ENCODE data around the gene ALG8. TPM values are rescaled to one million over a fixed set of nuclear protein-coding genes. Genes with fewer than 3 reads are reported as not detected.
"Not testable (repeated sequence)": the region's sequence is repeated elsewhere in the genome, so short reads cannot be mapped to it uniquely, and the experiment has no call there.

Gene ALG8
- polyA plus RNA-seq, 4 donors = 10.0 to 39.0 (median 19.6) TPM

DNA sequence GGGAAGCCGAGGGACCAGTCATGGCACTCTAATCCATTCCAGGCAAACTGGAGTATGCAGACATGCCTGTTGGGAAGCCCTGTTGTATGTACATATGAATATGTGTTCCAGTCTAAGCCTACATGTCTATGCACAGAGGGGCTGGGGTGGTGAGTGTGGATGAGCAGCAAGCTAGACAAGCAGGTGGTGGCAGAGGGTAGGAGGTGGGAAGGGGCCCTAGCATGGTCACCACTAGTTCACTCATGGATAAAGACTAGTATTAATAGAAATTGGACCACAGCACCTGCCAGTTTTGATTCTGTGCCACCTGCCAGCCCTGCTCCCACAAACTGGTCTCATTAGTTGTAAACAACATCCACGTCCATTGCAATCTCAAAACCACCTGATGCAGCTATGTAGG, 74.2 kb downstream of the ALG8 start:
- no peaks in the 10 kb centered on the region for H3K4me1 ChIP-seq (ENCODE audit: control insufficient read depth in 3 of 3, insufficient read depth in 2 of 3, low read depth in 1 of 3, low read length in 2 of 3)
- 66 to 78% (median 77%) methylated on average over 2 of the region's 2 CpGs for WGBS, 3 donors
- H3K4me3 ChIP-seq (ENCODE audit: low read depth in 1 of 3, low read length in 3 of 3) = no peak overlapping the region
- H3K36me3 ChIP-seq (ENCODE audit: control insufficient read depth in 3 of 3, insufficient read depth in 2 of 3, low read depth in 1 of 3, low read length in 3 of 3) = peaks cover 0 to 29% (median 2%) of the 10 kb centered on the region in 3 donors
- H3K27ac ChIP-seq (ENCODE audit: low read depth in 1 of 3, low read length in 2 of 3) = no peak overlapping the region
- H3K9me3 ChIP-seq (ENCODE audit: control insufficient read depth in 2 of 2, insufficient read depth in 1 of 2, low read depth in 1 of 2, low read length in 1 of 2) = no peaks in the 10 kb centered on the region
- FAIRE-seq (no peak), DNase-seq (no peak)
- H3K27me3 ChIP-seq (ENCODE audit: control insufficient read depth in 3 of 3, insufficient read depth in 3 of 3, low read length in 3 of 3) = no peaks in the 10 kb centered on the region

DNA sequence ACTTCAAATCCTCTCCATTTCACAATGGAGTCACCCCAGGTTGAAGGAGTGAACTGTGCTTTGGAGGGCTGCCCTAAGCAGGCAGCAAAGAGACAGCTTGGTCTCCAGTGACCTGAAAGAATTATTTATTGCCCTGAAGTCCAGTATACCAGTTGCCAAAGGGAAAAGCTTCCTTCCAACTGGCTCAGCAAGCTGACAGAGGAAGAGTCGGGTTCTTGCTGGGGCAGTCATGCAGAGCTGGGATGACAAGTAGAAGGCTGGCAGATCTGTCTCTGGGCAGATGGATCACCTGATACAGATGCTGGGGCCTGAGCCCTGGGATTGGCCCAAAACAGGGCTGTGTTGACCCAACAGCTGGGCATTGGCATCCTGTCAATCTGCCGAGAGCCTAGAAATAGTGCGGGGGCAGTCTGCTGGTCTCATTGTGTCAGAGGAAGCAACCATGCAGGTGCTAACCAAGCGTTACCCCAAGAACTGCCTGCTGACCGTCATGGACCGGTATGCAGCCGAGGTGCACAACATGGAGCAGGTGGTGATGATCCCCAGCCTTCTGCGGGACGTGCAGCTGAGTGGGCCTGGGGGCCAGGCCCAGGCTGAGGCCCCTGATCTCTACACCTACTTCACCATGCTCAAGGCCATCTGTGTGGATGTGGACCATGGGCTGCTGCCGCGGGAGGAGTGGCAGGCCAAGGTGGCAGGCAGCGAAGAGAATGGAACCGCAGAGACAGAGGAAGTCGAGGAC, 75.8 kb downstream of the ALG8 start, which contains the start of gene THRSP:
Gene THRSP, plus strand, starts transcription at position 422 of the 742 bp plus-strand sequence. Its CDS starts 21 bp downstream, at position 443.
- Histone ChIP-seq H3K27me3 (ENCODE audit: control insufficient read depth in 3 of 3, insufficient read depth in 3 of 3, low read length in 3 of 3) (no peaks in the 10 kb centered on the region), H3K4me3 (ENCODE audit: low read depth in 1 of 3, low read length in 3 of 3) (no peak within 1 kb of the TSS), H3K36me3 (ENCODE audit: control insufficient read depth in 3 of 3, insufficient read depth in 2 of 3, low read depth in 1 of 3, low read length in 3 of 3) (peaks cover 0 to 22% (median 0%) of the 10 kb centered on the region in 3 donors), H3K27ac (ENCODE audit: low read depth in 1 of 3, low read length in 2 of 3) (no peak within 1 kb of the TSS), H3K4me1 (ENCODE audit: control insufficient read depth in 3 of 3, insufficient read depth in 2 of 3, low read depth in 1 of 3, low read length in 2 of 3) (no peaks in the 10 kb centered on the region), H3K9me3 (ENCODE audit: control insufficient read depth in 2 of 2, insufficient read depth in 1 of 2, low read depth in 1 of 2, low read length in 1 of 2) (no peaks in the 10 kb centered on the region)
- DNase-seq (no peak), FAIRE-seq (no peak)
- WGBS, 3 donors = 94 to 97% (median 96%) methylated on average over 14 of the region's 14 CpGs

DNA sequence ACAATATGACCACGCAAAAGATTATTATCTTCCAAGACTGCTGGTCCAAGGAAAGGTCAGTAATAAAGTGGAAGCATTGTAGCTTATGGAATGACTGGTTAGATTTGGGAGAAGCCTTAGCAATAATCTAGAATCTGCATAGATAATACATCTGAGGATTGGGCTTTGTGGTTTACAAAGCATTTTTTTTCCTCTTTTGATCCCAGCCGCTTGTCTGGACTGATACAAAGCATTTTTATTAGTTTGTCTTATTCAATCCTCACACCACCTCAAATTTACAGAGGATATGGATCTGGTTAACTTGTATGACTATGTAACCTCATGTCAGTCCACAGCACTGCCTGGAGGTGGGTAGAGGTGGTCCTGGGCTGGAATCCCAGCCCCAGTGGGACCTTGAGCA, 76.8 kb downstream of the ALG8 start:
- H3K27ac ChIP-seq (ENCODE audit: low read depth in 1 of 3, low read length in 2 of 3) = no peak overlapping the region
- no peak overlapping the region for H3K4me3 ChIP-seq (ENCODE audit: low read depth in 1 of 3, low read length in 3 of 3)
- peaks cover 0 to 18% (median 0%) of the 10 kb centered on the region in 3 donors for H3K36me3 ChIP-seq (ENCODE audit: control insufficient read depth in 3 of 3, insufficient read depth in 2 of 3, low read depth in 1 of 3, low read length in 3 of 3)
- DNase-seq = no peak
- WGBS, 3 donors = 53 to 64% (median 60%) methylated on average over 2 of the region's 2 CpGs
- H3K4me1 ChIP-seq (ENCODE audit: control insufficient read depth in 3 of 3, insufficient read depth in 2 of 3, low read depth in 1 of 3, low read length in 2 of 3) = no peaks in the 10 kb centered on the region
- H3K9me3 ChIP-seq (ENCODE audit: control insufficient read depth in 2 of 2, insufficient read depth in 1 of 2, low read depth in 1 of 2, low read length in 1 of 2) = no peaks in the 10 kb centered on the region
- FAIRE-seq = no peak
- H3K27me3 ChIP-seq (ENCODE audit: control insufficient read depth in 3 of 3, insufficient read depth in 3 of 3, low read length in 3 of 3) = no peaks in the 10 kb centered on the region

DNA sequence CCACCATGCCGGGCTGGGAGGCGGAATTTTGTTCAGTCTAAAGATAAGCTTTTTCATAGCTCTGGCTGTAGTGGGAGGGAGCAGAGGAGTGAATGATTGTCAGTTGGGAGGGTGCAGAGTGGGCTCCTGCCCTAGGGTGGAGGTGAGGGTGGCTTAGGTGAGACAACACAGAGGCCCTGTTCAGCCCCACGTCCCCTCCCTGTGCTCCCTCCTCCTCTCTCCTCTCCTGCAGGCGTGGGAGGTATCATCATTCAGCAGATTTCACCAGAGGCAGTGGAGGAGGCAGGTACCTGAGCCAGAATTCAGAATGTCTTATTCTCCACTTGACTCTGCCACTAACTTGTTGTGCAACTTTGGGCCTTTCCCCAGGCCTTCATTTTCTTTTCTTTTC, 77.5 kb downstream of the ALG8 start:
- Histone ChIP-seq H3K27ac (ENCODE audit: low read depth in 1 of 3, low read length in 2 of 3) (no peak overlapping the region), H3K9me3 (ENCODE audit: control insufficient read depth in 2 of 2, insufficient read depth in 1 of 2, low read depth in 1 of 2, low read length in 1 of 2) (no peaks in the 10 kb centered on the region), H3K36me3 (ENCODE audit: control insufficient read depth in 3 of 3, insufficient read depth in 2 of 3, low read depth in 1 of 3, low read length in 3 of 3) (peaks cover 0 to 13% (median 0%) of the 10 kb centered on the region in 3 donors), H3K4me3 (ENCODE audit: low read depth in 1 of 3, low read length in 3 of 3) (no peak overlapping the region), H3K4me1 (ENCODE audit: control insufficient read depth in 3 of 3, insufficient read depth in 2 of 3, low read depth in 1 of 3, low read length in 2 of 3) (no peaks in the 10 kb centered on the region), H3K27me3 (ENCODE audit: control insufficient read depth in 3 of 3, insufficient read depth in 3 of 3, low read length in 3 of 3) (no peaks in the 10 kb centered on the region)
- DNase-seq (no peak), FAIRE-seq (no peak)
- WGBS, 3 donors = 66 to 79% (median 70%) methylated on average over 4 of the region's 4 CpGs

DNA sequence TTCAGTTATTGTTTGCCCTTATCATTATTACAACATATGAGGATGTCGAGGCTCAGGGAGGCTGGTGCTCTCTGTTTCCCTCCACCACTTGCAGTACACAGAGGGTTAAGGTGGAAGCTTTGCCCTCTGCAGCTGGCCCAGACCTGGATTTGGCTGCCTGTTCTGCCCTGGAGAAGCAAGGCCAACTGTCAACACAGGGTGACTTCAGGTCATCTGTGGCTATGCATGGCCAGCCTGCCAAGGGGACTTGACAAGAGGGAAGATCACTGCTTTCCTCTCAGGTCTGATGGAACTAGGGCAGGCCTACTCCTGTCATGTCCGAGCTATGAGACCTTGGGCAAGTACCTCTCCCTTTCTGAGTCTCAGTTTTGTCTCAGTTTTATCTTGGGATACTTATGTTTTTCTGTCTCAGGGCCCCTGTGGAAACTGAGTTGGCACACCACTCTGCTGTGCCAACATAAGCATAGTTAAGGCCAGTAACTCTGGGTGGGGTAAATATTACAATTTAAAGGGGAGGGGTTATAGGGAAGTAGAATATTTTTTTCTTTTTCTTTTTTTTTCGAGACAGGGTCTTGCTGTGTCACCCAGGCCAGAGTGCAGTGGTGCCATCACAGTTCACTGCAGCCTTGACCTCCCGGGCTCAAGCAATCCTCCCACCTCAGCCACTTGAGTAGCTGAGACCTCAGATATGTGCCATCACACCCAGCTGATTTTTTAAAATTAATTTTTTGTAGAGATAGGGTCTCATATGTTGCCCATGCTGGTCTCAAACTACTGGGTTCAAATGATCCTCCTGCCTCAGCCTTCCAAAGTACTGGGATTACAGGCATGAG, 78.1 kb downstream of the ALG8 start:
- Histone ChIP-seq H3K36me3 (ENCODE audit: control insufficient read depth in 3 of 3, insufficient read depth in 2 of 3, low read depth in 1 of 3, low read length in 3 of 3) (peaks cover 0 to 13% (median 0%) of the 10 kb centered on the region in 3 donors), H3K27ac (ENCODE audit: low read depth in 1 of 3, low read length in 2 of 3) (no peak overlapping the region), H3K27me3 (ENCODE audit: control insufficient read depth in 3 of 3, insufficient read depth in 3 of 3, low read length in 3 of 3) (no peaks in the 10 kb centered on the region), H3K9me3 (ENCODE audit: control insufficient read depth in 2 of 2, insufficient read depth in 1 of 2, low read depth in 1 of 2, low read length in 1 of 2) (no peaks in the 10 kb centered on the region), H3K4me1 (ENCODE audit: control insufficient read depth in 3 of 3, insufficient read depth in 2 of 3, low read depth in 1 of 3, low read length in 2 of 3) (no peaks in the 10 kb centered on the region), H3K4me3 (ENCODE audit: low read depth in 1 of 3, low read length in 3 of 3) (no peak overlapping the region)
- FAIRE-seq = no peak
- no peak for DNase-seq
- 67 to 75% (median 74%) methylated on average over 4 of the region's 4 CpGs for WGBS, 3 donors

DNA sequence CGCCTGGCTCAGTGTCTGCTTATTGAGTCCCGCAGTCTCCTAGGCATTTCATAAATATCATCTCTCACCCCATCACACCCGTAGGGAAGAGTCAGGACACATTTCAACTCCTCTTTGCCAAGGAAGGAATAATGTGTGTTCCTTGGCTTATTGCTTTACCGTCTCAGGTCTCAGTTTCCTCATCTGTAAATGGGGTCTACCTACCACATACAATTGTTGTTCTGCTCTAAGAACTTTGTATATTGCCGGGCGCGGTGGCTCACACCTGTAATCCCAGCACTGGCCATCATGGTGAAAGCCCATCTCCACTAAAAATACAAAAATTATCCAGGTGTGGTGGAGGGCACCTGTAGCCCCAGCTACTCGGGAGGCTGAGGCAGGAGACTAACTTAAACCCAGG, 78.9 kb downstream of the ALG8 start:
- 95 to 97% (median 97%) methylated on average over 8 of the region's 8 CpGs for WGBS, 3 donors
- no peaks in the 10 kb centered on the region for H3K4me1 ChIP-seq (ENCODE audit: control insufficient read depth in 3 of 3, insufficient read depth in 2 of 3, low read depth in 1 of 3, low read length in 2 of 3)
- FAIRE-seq = no peak

DNA sequence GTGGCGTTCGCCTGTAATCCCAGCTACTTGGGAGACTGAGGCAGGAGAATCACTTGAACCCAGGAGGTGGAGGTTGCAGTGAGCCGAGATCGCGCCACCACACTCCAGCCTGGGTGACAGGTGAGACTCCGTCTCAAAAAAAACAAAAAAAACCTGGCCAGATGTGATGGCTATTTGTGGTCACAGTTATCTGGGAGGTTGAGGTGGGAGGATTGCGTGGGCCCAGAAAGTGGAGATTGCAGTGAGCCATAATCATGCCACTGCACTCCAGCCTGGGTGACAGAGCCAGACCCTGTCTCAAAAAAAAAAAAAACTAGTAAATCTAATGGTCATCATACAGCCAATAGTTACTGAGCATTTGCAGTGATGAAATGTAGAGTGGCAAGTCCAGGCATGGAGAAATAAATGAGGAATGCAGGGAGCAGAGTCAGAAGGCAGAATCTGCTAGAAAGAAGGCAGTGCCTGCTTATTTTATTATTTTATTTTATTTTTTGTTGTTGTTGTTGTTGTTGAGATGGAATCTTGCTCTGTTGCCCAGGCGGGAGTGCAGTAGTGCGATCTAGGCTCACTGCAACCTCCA, 79.6 kb downstream of the ALG8 start:
- H3K27me3 ChIP-seq (ENCODE audit: control insufficient read depth in 3 of 3, insufficient read depth in 3 of 3, low read length in 3 of 3); H3K4me1 ChIP-seq (ENCODE audit: control insufficient read depth in 3 of 3, insufficient read depth in 2 of 3, low read depth in 1 of 3, low read length in 2 of 3); H3K4me3 ChIP-seq (ENCODE audit: low read depth in 1 of 3, low read length in 3 of 3); FAIRE-seq; H3K27ac ChIP-seq (ENCODE audit: low read depth in 1 of 3, low read length in 2 of 3); DNase-seq; H3K9me3 ChIP-seq (ENCODE audit: control insufficient read depth in 2 of 2, insufficient read depth in 1 of 2, low read depth in 1 of 2, low read length in 1 of 2): not testable (repeated sequence)
- H3K36me3 ChIP-seq (ENCODE audit: control insufficient read depth in 3 of 3, insufficient read depth in 2 of 3, low read depth in 1 of 3, low read length in 3 of 3) = peaks cover 0 to 10% (median 0%) of the 10 kb centered on the region in 3 donors
- WGBS, 3 donors = 96 to 97% (median 96%) methylated on average over 9 of the region's 9 CpGs

More for the DNA sequence above, 78.9 kb downstream of the ALG8 start:
- Histone ChIP-seq H3K4me3 (ENCODE audit: low read depth in 1 of 3, low read length in 3 of 3) (no peak overlapping the region), H3K9me3 (ENCODE audit: control insufficient read depth in 2 of 2, insufficient read depth in 1 of 2, low read depth in 1 of 2, low read length in 1 of 2) (no peaks in the 10 kb centered on the region), H3K27me3 (ENCODE audit: control insufficient read depth in 3 of 3, insufficient read depth in 3 of 3, low read length in 3 of 3) (no peaks in the 10 kb centered on the region), H3K36me3 (ENCODE audit: control insufficient read depth in 3 of 3, insufficient read depth in 2 of 3, low read depth in 1 of 3, low read length in 3 of 3) (peaks cover 0 to 13% (median 0%) of the 10 kb centered on the region in 3 donors), H3K27ac (ENCODE audit: low read depth in 1 of 3, low read length in 2 of 3) (no peak overlapping the region)
- no peak for DNase-seq

DNA sequence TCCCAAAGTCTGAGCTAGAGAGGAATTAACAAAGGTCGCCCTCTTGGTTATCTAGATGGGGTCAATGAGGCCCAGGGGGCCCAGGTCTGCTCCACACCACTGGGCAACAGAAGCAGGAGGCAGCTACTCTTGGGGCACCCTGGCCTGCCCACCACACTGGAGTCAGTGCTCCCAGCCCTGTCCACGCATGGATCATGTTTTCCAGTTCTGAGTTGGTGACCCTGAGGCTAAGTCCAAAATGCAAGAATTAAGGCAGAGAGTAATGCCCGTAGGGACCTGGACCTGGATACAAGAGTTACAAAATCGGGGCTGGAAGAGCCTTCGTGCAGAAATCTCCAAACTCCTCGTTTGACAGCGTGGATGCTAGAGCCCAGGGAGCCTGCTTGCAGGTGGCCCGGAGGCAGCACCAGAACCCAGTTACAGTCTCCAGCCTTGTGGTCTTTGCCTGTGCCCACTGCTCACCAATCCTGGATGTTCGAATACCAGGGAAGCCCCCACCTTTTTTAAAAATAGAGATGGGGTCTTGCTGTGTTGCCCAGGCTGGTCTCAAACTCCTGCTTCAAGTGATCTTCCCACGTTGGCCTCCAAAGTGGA, 81.9 kb downstream of the ALG8 start:
- no peaks in the 10 kb centered on the region for H3K27me3 ChIP-seq (ENCODE audit: control insufficient read depth in 3 of 3, insufficient read depth in 3 of 3, low read length in 3 of 3)
- no peaks in the 10 kb centered on the region for H3K4me1 ChIP-seq (ENCODE audit: control insufficient read depth in 3 of 3, insufficient read depth in 2 of 3, low read depth in 1 of 3, low read length in 2 of 3)
- H3K36me3 ChIP-seq (ENCODE audit: control insufficient read depth in 3 of 3, insufficient read depth in 2 of 3, low read depth in 1 of 3, low read length in 3 of 3) = no peaks in the 10 kb centered on the region
- WGBS, 3 donors = 82 to 85% (median 84%) methylated on average over 10 of the region's 10 CpGs
- FAIRE-seq = no peak
- no peaks in the 10 kb centered on the region for H3K9me3 ChIP-seq (ENCODE audit: control insufficient read depth in 2 of 2, insufficient read depth in 1 of 2, low read depth in 1 of 2, low read length in 1 of 2)
- DNase-seq = no peak
- H3K27ac ChIP-seq (ENCODE audit: low read depth in 1 of 3, low read length in 2 of 3) = no peak overlapping the region
- no peak overlapping the region for H3K4me3 ChIP-seq (ENCODE audit: low read depth in 1 of 3, low read length in 3 of 3)
